ENCODE results near the gene EMC1.

DNA sequence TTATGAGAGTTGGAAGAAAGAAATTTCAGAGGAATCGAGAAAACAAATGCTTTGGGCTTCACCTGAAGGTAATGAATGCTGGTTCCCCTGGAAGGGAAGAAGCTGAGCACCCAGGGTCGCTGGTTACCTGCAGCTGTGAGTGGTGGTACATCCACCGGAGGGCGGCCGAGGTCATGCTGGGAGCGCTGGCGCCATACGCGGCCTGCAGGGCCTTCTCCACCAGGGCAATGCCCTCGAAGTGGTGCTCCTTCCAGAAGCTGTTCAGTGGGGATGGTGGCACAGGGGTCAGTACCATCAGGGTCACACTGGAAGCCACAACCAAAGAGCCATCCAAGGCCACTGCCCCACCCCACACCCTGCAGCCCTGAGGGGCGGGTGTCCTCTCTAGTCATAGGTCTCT, 17.1 kb upstream of the EMC1 start:
- no peak for TF ChIP-seq EZH2 (IDR thresholded peaks at IDR 0.05; ENCODE audit: borderline replicate concordance, insufficient read depth, low read length, poor library complexity, severe bottlenecking)
- TF ChIP-seq, protein P1, sequence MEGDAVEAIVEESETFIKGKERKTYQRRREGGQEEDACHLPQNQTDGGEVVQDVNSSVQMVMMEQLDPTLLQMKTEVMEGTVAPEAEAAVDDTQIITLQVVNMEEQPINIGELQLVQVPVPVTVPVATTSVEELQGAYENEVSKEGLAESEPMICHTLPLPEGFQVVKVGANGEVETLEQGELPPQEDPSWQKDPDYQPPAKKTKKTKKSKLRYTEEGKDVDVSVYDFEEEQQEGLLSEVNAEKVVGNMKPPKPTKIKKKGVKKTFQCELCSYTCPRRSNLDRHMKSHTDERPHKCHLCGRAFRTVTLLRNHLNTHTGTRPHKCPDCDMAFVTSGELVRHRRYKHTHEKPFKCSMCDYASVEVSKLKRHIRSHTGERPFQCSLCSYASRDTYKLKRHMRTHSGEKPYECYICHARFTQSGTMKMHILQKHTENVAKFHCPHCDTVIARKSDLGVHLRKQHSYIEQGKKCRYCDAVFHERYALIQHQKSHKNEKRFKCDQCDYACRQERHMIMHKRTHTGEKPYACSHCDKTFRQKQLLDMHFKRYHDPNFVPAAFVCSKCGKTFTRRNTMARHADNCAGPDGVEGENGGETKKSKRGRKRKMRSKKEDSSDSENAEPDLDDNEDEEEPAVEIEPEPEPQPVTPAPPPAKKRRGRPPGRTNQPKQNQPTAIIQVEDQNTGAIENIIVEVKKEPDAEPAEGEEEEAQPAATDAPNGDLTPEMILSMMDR (IDR thresholded peaks at IDR 0.05; ENCODE audit: poor library complexity, severe bottlenecking), result no peak

Measured in neural cell (in vitro differentiated cells).